ENCODE results near the gene FNDC10.
"Not testable (repeated sequence)": the region's sequence is repeated elsewhere in the genome, so short reads cannot be mapped to it uniquely, and the experiment has no call there.

- not testable (repeated sequence) for TF ChIP-seq SUZ12 (IDR thresholded peaks at IDR 0.05; ENCODE audit: extremely low read depth, insufficient read depth, insufficient read length); YY1 (IDR thresholded peaks at IDR 0.05; ENCODE audit: insufficient read depth, insufficient read length)
Observed at GRCh38 chr1:1647567-1648241, 47.8 kb upstream of the FNDC10 start.
